Kidney (tissue), 14 donors: Measurements from ENCODE around the gene DAB1. TPM values are rescaled to one million over a fixed set of nuclear protein-coding genes. Genes with fewer than 3 reads are reported as not detected.

Experiments
- DNase-seq, 5 donors: peaks; one replicate each; pipeline ENCODE4 v3.0.0-alpha.2; 2013 to 2020
- FAIRE-seq: peaks from 2 replicates; lab custom pipeline; 2012; peaks lifted over from hg19 to GRCh38; lab: Jason Lieb, UNC
- H3K27ac ChIP-seq, 2 donors: one replicate each; pipeline ENCODE4 v1.7.0; 2013; ENCODE audit warnings: low read depth in 2 of 2, low read length in 2 of 2, inconsistent platforms in 1 of 2
- H3K27me3 ChIP-seq: one replicate; pipeline ENCODE4 v1.7.1; 2013; ENCODE audit warnings: low read length, inconsistent platforms; ENCODE audit not compliant: control insufficient read depth, insufficient read depth
- H3K36me3 ChIP-seq, 3 donors: one replicate each; pipeline versions ENCODE4 v1.7.0 to v1.7.1; 2013; ENCODE audit warnings: low read length in 3 of 3, control low read depth in 1 of 3, inconsistent platforms in 1 of 3; ENCODE audit not compliant: insufficient read depth in 3 of 3, control insufficient read depth in 2 of 3
- H3K4me1 ChIP-seq, 3 donors: one replicate each; pipeline versions ENCODE4 v1.7.0 to v1.7.1; 2013; ENCODE audit warnings: low read length in 3 of 3, inconsistent platforms in 1 of 3, low read depth in 1 of 3; ENCODE audit not compliant: control insufficient read depth in 2 of 3, insufficient read depth in 2 of 3
- H3K4me3 ChIP-seq, 3 donors: one replicate each; pipeline versions ENCODE4 v1.7.0 to v1.8.1; 2013; ENCODE audit warnings: low read length in 3 of 3, control low read depth in 1 of 3, inconsistent platforms in 1 of 3
- H3K9ac ChIP-seq, 3 donors: one replicate each; pipeline versions ENCODE4 v1.7.0 to v1.7.1; 2013; ENCODE audit warnings: low read length in 3 of 3, control low read depth in 1 of 3, inconsistent platforms in 1 of 3
- H3K9me3 ChIP-seq, 3 donors: one replicate each; pipeline versions ENCODE4 v1.7.0 to v1.7.1; 2013; ENCODE audit warnings: low read length in 3 of 3, control low read depth in 1 of 3, inconsistent platforms in 1 of 3; ENCODE audit not compliant: control insufficient read depth in 2 of 3, insufficient read depth in 1 of 3
- intact Hi-C: fragments of 100-400 bp; cut with DNase I; formaldehyde crosslinking; loops from one replicate; pipeline ENCODE4 v1.11.1; 2022
- polyA plus RNA-seq: library from polyadenylated mRNA; stranded (reverse); fragments of 350-450 nt; fragmentation: Illumina TruSeq; extraction: RNeasy Lipid Tissue Mini Kit (QIAGEN cat#74804); gene quantifications from one replicate; pipeline ENCODE4 v1.2.3, GENCODE V29; 2014; ENCODE audit warnings: low read depth, low replicate concordance; ENCODE audit not compliant: insufficient read depth
- total RNA-seq: library from RNA; stranded (reverse); fragmentation: NEBNext Ultra II Directional; extraction: Animal tissue kit (Norgen Biotek cat#: 25700); gene quantifications from one replicate; pipeline ENCODE4 v1.2.1, GENCODE V29; 2021
- TF ChIP-seq, protein P1 (sequence below): IDR thresholded peaks from 3 replicates; pipeline ENCODE4 v1.5.1; 2012; ENCODE audit warnings: mild to moderate bottlenecking, moderate library complexity, borderline replicate concordance; ENCODE audit not compliant: insufficient read depth; ENCODE audit errors: extremely low read depth
- donor health status: control.
- donor health status: control.
- donor health status: control.
- donor health status: control.
- donor health status: control.
- donor health status: DM: yes; HTN: yes; CAD: no.
- donor health status: Normal renal cell carcinoma (clear cell type).

Gene DAB1
- total and polyA plus RNA-seq, 2 donors from 2014 or later = 2.3 TPM; not detected in 1

- H3K4me3 ChIP-seq = no peak overlapping the region
- TF ChIP-seq, protein P1, sequence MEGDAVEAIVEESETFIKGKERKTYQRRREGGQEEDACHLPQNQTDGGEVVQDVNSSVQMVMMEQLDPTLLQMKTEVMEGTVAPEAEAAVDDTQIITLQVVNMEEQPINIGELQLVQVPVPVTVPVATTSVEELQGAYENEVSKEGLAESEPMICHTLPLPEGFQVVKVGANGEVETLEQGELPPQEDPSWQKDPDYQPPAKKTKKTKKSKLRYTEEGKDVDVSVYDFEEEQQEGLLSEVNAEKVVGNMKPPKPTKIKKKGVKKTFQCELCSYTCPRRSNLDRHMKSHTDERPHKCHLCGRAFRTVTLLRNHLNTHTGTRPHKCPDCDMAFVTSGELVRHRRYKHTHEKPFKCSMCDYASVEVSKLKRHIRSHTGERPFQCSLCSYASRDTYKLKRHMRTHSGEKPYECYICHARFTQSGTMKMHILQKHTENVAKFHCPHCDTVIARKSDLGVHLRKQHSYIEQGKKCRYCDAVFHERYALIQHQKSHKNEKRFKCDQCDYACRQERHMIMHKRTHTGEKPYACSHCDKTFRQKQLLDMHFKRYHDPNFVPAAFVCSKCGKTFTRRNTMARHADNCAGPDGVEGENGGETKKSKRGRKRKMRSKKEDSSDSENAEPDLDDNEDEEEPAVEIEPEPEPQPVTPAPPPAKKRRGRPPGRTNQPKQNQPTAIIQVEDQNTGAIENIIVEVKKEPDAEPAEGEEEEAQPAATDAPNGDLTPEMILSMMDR = no peak
- no peaks in the 10 kb centered on the region for H3K27me3 ChIP-seq
- no peaks in the 10 kb centered on the region for H3K9me3 ChIP-seq
- no peak for DNase-seq
- intact Hi-C loops = no loop called here
- no peaks in the 10 kb centered on the region for H3K4me1 ChIP-seq
- H3K9ac ChIP-seq = no peak overlapping the region
- no peak for FAIRE-seq
- no peaks in the 10 kb centered on the region for H3K36me3 ChIP-seq
- no peak overlapping the region for H3K27ac ChIP-seq
Observed at GRCh38 chr1:57281324-57281723, 142.5 kb downstream of the DAB1 start.

GRCh38 chr1:57279909-57280666 is 143.8 kb downstream of the DAB1 start:
- H3K9me3 ChIP-seq = no peaks in the 10 kb centered on the region
- no peak overlapping the region for H3K27ac ChIP-seq
- no peak overlapping the region for H3K4me3 ChIP-seq
- no peaks in the 10 kb centered on the region for H3K27me3 ChIP-seq
- intact Hi-C loops = no loop called here
- TF ChIP-seq, protein P1 = no peak
- FAIRE-seq (no peak), DNase-seq (no peak)
- H3K36me3 ChIP-seq = no peaks in the 10 kb centered on the region
- no peaks in the 10 kb centered on the region for H3K4me1 ChIP-seq
- H3K9ac ChIP-seq = no peak overlapping the region

GRCh38 chr1:57278558-57278957 is 145.3 kb downstream of the DAB1 start:
- no peaks in the 10 kb centered on the region for H3K4me1 ChIP-seq
- H3K36me3 ChIP-seq = no peaks in the 10 kb centered on the region
- H3K27ac ChIP-seq = no peak overlapping the region
- no peak overlapping the region for H3K4me3 ChIP-seq
- H3K27me3 ChIP-seq = no peaks in the 10 kb centered on the region
- TF ChIP-seq, protein P1 = no peak
- no peak for FAIRE-seq
- no peak for DNase-seq
- intact Hi-C loops = no loop called here
- no peaks in the 10 kb centered on the region for H3K9me3 ChIP-seq
- H3K9ac ChIP-seq = no peak overlapping the region
